Activated B cell treated with CpG ODN at 0.5 μM for 24 hours (primary cell): ENCODE measurements around the gene MCAM. TPM values are rescaled to one million over a fixed set of nuclear protein-coding genes. Genes with fewer than 3 reads are reported as not detected.

Source experiments
- ATAC-seq: fragments of 200-7000 bp; cut with Tn5 transposase; one replicate; pipeline ENCODE4 v1.10.0; 2021; ENCODE audit warnings: low read depth, mild to moderate bottlenecking, moderate library complexity
- CTCF ChIA-PET: fragments of 350-600 bp; sonication (Branson Sonifier 250); formaldehyde crosslinking; loops from one replicate; lab custom pipeline; 2021; ENCODE audit warnings: antibody characterized with exemption; lab: Charles Lee
- POLR2A ChIA-PET: fragments of 350-600 bp; sonication (Branson Sonifier 250); formaldehyde crosslinking; loops from one replicate; lab custom pipeline; 2021; ENCODE audit warnings: antibody characterized with exemption; lab: Charles Lee
- DNase-seq: peaks from one replicate; pipeline ENCODE4 v3.0.0; 2022
- H3K27ac Mint-ChIP-seq: one replicate; pipeline ENCODE4 v1.8.0; 2020; ENCODE audit warnings: mixed read lengths
- H3K27me3 Mint-ChIP-seq: one replicate; pipeline ENCODE4 v1.8.0; 2021; ENCODE audit warnings: mixed read lengths
- H3K36me3 Mint-ChIP-seq: one replicate; pipeline ENCODE4 v1.8.0; 2021; ENCODE audit warnings: low read depth, mixed read lengths
- H3K4me1 Mint-ChIP-seq: one replicate; pipeline ENCODE4 v1.8.0; 2021; ENCODE audit warnings: mixed read lengths
- H3K4me3 Mint-ChIP-seq: one replicate; pipeline ENCODE4 v1.8.0; 2020; ENCODE audit warnings: mild to moderate bottlenecking, mixed read lengths
- H3K9me3 Mint-ChIP-seq: one replicate; pipeline ENCODE4 v1.8.0; 2020; ENCODE audit warnings: mixed read lengths
- CTCF ChIP-seq: fragments of 200-600 bp; IDR thresholded peaks from one replicate; pipeline ENCODE4 v1.8.0; 2022; ENCODE audit warnings: antibody characterized with exemption, mild to moderate bottlenecking
- intact Hi-C: fragments of 100-400 bp; cut with micrococcal nuclease; formaldehyde crosslinking; loops from one replicate; pipeline ENCODE4 v1.15.1; 2024
- total RNA-seq: library from RNA; stranded (reverse); gene quantifications from 2 replicates; pipeline ENCODE4 v1.2.3, GENCODE V29; 2022

Gene MCAM
- total RNA-seq, 1 donor from 2014 or later = 0.20 TPM

- Mint-ChIP-seq H3K9me3 (no peaks in the 10 kb centered on the region), H3K4me1 (peaks cover 23% of the 10 kb centered on the region), H3K4me3 (peak within 1 kb of the TSS; percentile 25), H3K27ac (no peak within 1 kb of the TSS), H3K36me3 (peaks cover 10% of the 10 kb centered on the region), H3K27me3 (peaks cover 36% of the 10 kb centered on the region)
- ChIA-PET CTCF (interaction anchor here (1.1 to 1.2 kb wide), 3 partner anchors 8 to 24 kb away, joined by 3 to 4 read pairs (median 3); no protein-coding TSS in a partner anchor), POLR2A (no interaction called here)
- no peak for TF ChIP-seq CTCF
- ATAC-seq (no peak), DNase-seq (no peak)
- intact Hi-C loops = loop anchor here (1.0 kb wide), 1 partner anchor 16 kb away; no protein-coding TSS in a partner anchor
Measured at GRCh38 chr11:119340335-119341221, 23.6 kb upstream of the MCAM start, which contains the start of gene C1QTNF5. C1QTNF5 (minus strand) TSS chr11:119340883; CDS start chr11:119340397, 486 bp downstream.

GRCh38 chr11:119339589-119340334, 22.8 kb upstream of the MCAM start:
- H3K9me3 Mint-ChIP-seq = no peaks in the 10 kb centered on the region
- H3K36me3 Mint-ChIP-seq = peaks cover 11% of the 10 kb centered on the region
- ChIA-PET POLR2A (no interaction called here), CTCF (interaction anchor here (0.6 to 3.3 kb wide), 6 partner anchors 9 to 272 kb away, joined by 3 to 38 read pairs (median 4); partner anchors contain the start of gene VPS11)
- H3K27me3 Mint-ChIP-seq = peaks cover 36% of the 10 kb centered on the region
- intact Hi-C loops = loop anchor here (1.0 kb wide), 1 partner anchor 17 kb away; no protein-coding TSS in a partner anchor
- ATAC-seq (peak; percentile 16), DNase-seq (peak; percentile 19)
- TF ChIP-seq CTCF = no peak
- H3K4me3 Mint-ChIP-seq = no peak overlapping the region
- no peak overlapping the region for H3K27ac Mint-ChIP-seq
- H3K4me1 Mint-ChIP-seq = peaks cover 31% of the 10 kb centered on the region

GRCh38 chr11:119338965-119339588, 22.1 kb upstream of the MCAM start:
- TF ChIP-seq CTCF = no peak
- no peak for DNase-seq
- no peak for ATAC-seq
- Mint-ChIP-seq H3K27me3 (peaks cover 30% of the 10 kb centered on the region), H3K36me3 (peaks cover 15% of the 10 kb centered on the region), H3K4me3 (no peak overlapping the region), H3K4me1 (peaks cover 35% of the 10 kb centered on the region), H3K9me3 (no peaks in the 10 kb centered on the region), H3K27ac (no peak overlapping the region)
- POLR2A ChIA-PET = interaction anchor here (1.0 kb wide), 2 partner anchors 11 to 22 kb away, joined by 3 read pairs; partner anchors contain the start of gene MCAM
- intact Hi-C loops = loop anchor here (1.0 kb wide), 1 partner anchor 42 kb away; the partner anchor contains the start of gene USP2
- CTCF ChIA-PET = interaction anchor here (0.6 to 3.3 kb wide), 11 partner anchors 9 to 271 kb away, joined by 3 to 38 read pairs (median 4); partner anchors contain the start of genes USP2 and VPS11

GRCh38 chr11:119338318-119338890, 21.5 kb upstream of the MCAM start:
- ChIA-PET CTCF (interaction anchor here (0.6 to 3.3 kb wide), 13 partner anchors 11 to 1124 kb away, joined by 3 to 38 read pairs (median 4); partner anchors contain the start of genes HMBS, USP2 and VPS11), POLR2A (interaction anchor here (0.6 to 1.4 kb wide), 5 partner anchors 12 to 270 kb away, joined by 3 to 7 read pairs (median 3); partner anchors contain the start of genes DPAGT1, MCAM and VPS11)
- intact Hi-C loops = loop anchor here (1.0 kb wide), 1 partner anchor 43 kb away; the partner anchor contains the start of gene USP2
- Mint-ChIP-seq H3K36me3 (peaks cover 15% of the 10 kb centered on the region), H3K27me3 (peaks cover 26% of the 10 kb centered on the region), H3K4me3 (peak overlapping the region; percentile 24), H3K9me3 (no peaks in the 10 kb centered on the region), H3K27ac (no peak overlapping the region), H3K4me1 (peaks cover 38% of the 10 kb centered on the region)
- ATAC-seq = peak; percentile 23
- DNase-seq = peak; percentile 39
- no peak for TF ChIP-seq CTCF
